BLaER1 (cell line): ENCODE measurements around the gene CADM3.

Experiments used
- H3K27ac ChIP-seq: shearing (Covaris generic); formaldehyde crosslinking; 2 replicates; pipeline ENCODE4 v1.8.1; 2022
- H3K27me3 ChIP-seq: shearing (Covaris generic); formaldehyde crosslinking; 2 replicates; pipeline ENCODE4 v1.8.1; 2022
- H3K36me3 ChIP-seq: shearing (Covaris generic); formaldehyde crosslinking; 2 replicates; pipeline ENCODE4 v1.8.1; 2022
- H3K4me1 ChIP-seq: shearing (Covaris generic); formaldehyde crosslinking; 2 replicates; pipeline ENCODE4 v1.8.1; 2022
- H3K4me2 ChIP-seq: shearing (Covaris generic); formaldehyde crosslinking; 2 replicates; pipeline ENCODE4 v1.8.1; 2022
- H3K4me3 ChIP-seq: shearing (Covaris generic); formaldehyde crosslinking; 2 replicates; pipeline ENCODE4 v1.8.1; 2022
- H3K9ac ChIP-seq: shearing (Covaris generic); formaldehyde crosslinking; 2 replicates; pipeline ENCODE4 v1.8.1; 2022
- H3K9me3 ChIP-seq: shearing (Covaris generic); formaldehyde crosslinking; 2 replicates; pipeline ENCODE4 v1.8.1; 2022
- H4K20me1 ChIP-seq: shearing (Covaris generic); formaldehyde crosslinking; 2 replicates; pipeline ENCODE4 v1.8.1; 2022
- Cebpa-rat ChIP-seq: shearing (Covaris generic); IDR thresholded peaks from 2 replicates; pipeline ENCODE4 v1.8.1; 2022

CADM3 gene

GRCh38 chr1:159248311-159248710, 76.9 kb downstream of the CADM3 start:
- no peak overlapping the region for H3K9ac ChIP-seq
- no peaks in the 10 kb centered on the region for H3K27me3 ChIP-seq
- TF ChIP-seq Cebpa-rat: no peak
- no peaks in the 10 kb centered on the region for H3K36me3 ChIP-seq
- H3K9me3 ChIP-seq: peaks cover 17% of the 10 kb centered on the region; the same call in 1 of the 2 replicates
- H4K20me1 ChIP-seq: no peaks in the 10 kb centered on the region
- H3K4me2 ChIP-seq: no peak overlapping the region
- no peak overlapping the region for H3K4me3 ChIP-seq
- H3K27ac ChIP-seq: no peak overlapping the region
- no peaks in the 10 kb centered on the region for H3K4me1 ChIP-seq

- H3K4me1 ChIP-seq: no peaks in the 10 kb centered on the region
- no peak overlapping the region for H3K9ac ChIP-seq
- no peaks in the 10 kb centered on the region for H4K20me1 ChIP-seq
- no peaks in the 10 kb centered on the region for H3K27me3 ChIP-seq
- H3K4me2 ChIP-seq: no peak overlapping the region
- H3K36me3 ChIP-seq: no peaks in the 10 kb centered on the region
- H3K9me3 ChIP-seq: peaks cover 21% of the 10 kb centered on the region
- no peak overlapping the region for H3K27ac ChIP-seq
- H3K4me3 ChIP-seq: no peak overlapping the region
- TF ChIP-seq Cebpa-rat: no peak
Observed at GRCh38 chr1:159250638-159251216, 79.3 kb downstream of the CADM3 start.
